HG02623 (cell line): ENCODE measurements around the gene SLC4A2.

Experiments
- ATAC-seq: cut with Tn5 transposase; IDR thresholded peaks from one replicate; pipeline ENCODE4 v1.9.1; 2021; ENCODE audit warnings: moderate library complexity; ENCODE audit not compliant: unreplicated experiment

Gene SLC4A2

GRCh38 chr7:151045262-151045661 is 14.1 kb upstream of the SLC4A2 start:
- ATAC-seq, result no peak

GRCh38 chr7:151045967-151046366 is 13.4 kb upstream of the SLC4A2 start:
- ATAC-seq, result no peak

GRCh38 chr7:151046603-151047573 is 12.5 kb upstream of the SLC4A2 start:
- ATAC-seq, result no peak

GRCh38 chr7:151047976-151048815 is 11.2 kb upstream of the SLC4A2 start, which contains the start of gene ASIC3:
ASIC3 (plus strand) TSS chr7:151048531; CDS start chr7:151048886, 355 bp downstream.
- no peak for ATAC-seq

GRCh38 chr7:151048911-151049463 is 10.4 kb upstream of the SLC4A2 start:
- no peak for ATAC-seq

- ATAC-seq, result no peak
Measured at GRCh38 chr7:151051108-151051507, 8.3 kb upstream of the SLC4A2 start.

GRCh38 chr7:151053096-151053495 is 6.3 kb upstream of the SLC4A2 start:
- ATAC-seq, result no peak

GRCh38 chr7:151053751-151054150 is 5.6 kb upstream of the SLC4A2 start:
- no peak for ATAC-seq

GRCh38 chr7:151056283-151056665 is 3.1 kb upstream of the SLC4A2 start:
- ATAC-seq, result no peak

- ATAC-seq, result no peak
Measured at GRCh38 chr7:151056666-151057505, 2.5 kb upstream of the SLC4A2 start.

GRCh38 chr7:151057506-151057988 is 1.8 kb upstream of the SLC4A2 start, which contains the start of gene CDK5:
CDK5 (minus strand) TSS chr7:151057897; CDS start chr7:151057848, 49 bp downstream.
- ATAC-seq, result peak; percentile 2

- peak; percentile 87 for ATAC-seq
Measured at GRCh38 chr7:151057989-151058780, 1.2 kb upstream of the SLC4A2 start.

- ATAC-seq, result no peak
Measured at GRCh38 chr7:151058781-151059366, 515 bp upstream of the SLC4A2 start.

GRCh38 chr7:151060113-151060415 is 675 bp downstream of the SLC4A2 start:
- ATAC-seq, result no peak

- ATAC-seq, result no peak
Measured at GRCh38 chr7:151060416-151061212, 1.2 kb downstream of the SLC4A2 start.

- ATAC-seq, result no peak
Measured at GRCh38 chr7:151061213-151062110, 2.1 kb downstream of the SLC4A2 start.

GRCh38 chr7:151062111-151062398 is 2.7 kb downstream of the SLC4A2 start:
- ATAC-seq, result no peak
